GM12892 (cell line): ENCODE data around the gene ZDHHC24. TPM values are rescaled to one million over a fixed set of nuclear protein-coding genes. Genes with fewer than 3 reads are reported as not detected.
A peak's percentile ranks its signal among the peaks of the same experiment; 100 is the strongest.
"Not testable (repeated sequence)": the region's sequence is repeated elsewhere in the genome, so short reads cannot be mapped to it uniquely, and the experiment has no call there.

Experiments
- DNase-seq: peaks from one replicate; pipeline ENCODE4 v3.0.0; 2011; ENCODE audit not compliant: insufficient read length
- FAIRE-seq: peaks from 2 replicates; lab custom pipeline; 2011; peaks lifted over from hg19 to GRCh38; lab: Jason Lieb, UNC
- POLR2A ChIP-seq: IDR thresholded peaks from 2 replicates; pipeline ENCODE4 v1.6.1; 2011; ENCODE audit warnings: low read depth, low read length, control low read depth
- POLR2AphosphoS5 ChIP-seq: IDR thresholded peaks from 2 replicates; pipeline ENCODE4 v1.6.1; 2011; ENCODE audit warnings: low read depth, low read length, control low read depth
- TAF1 ChIP-seq: IDR thresholded peaks from 2 replicates; pipeline ENCODE4 v1.6.1; 2011; ENCODE audit warnings: low read depth, mild to moderate bottlenecking, control low read depth, low read length, borderline replicate concordance
- polyA plus RNA-seq: library from polyadenylated mRNA; unstranded; fragments of >200 nt; gene quantifications from one replicate; pipeline ENCODE4 v1.2.1, GENCODE V29; 2012; ENCODE audit warnings: missing spikeins, inconsistent platforms; ENCODE audit not compliant: missing spikeins

The ZDHHC24 gene, protein sequence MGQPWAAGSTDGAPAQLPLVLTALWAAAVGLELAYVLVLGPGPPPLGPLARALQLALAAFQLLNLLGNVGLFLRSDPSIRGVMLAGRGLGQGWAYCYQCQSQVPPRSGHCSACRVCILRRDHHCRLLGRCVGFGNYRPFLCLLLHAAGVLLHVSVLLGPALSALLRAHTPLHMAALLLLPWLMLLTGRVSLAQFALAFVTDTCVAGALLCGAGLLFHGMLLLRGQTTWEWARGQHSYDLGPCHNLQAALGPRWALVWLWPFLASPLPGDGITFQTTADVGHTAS
- 3.2 TPM for polyA plus RNA-seq

DNA sequence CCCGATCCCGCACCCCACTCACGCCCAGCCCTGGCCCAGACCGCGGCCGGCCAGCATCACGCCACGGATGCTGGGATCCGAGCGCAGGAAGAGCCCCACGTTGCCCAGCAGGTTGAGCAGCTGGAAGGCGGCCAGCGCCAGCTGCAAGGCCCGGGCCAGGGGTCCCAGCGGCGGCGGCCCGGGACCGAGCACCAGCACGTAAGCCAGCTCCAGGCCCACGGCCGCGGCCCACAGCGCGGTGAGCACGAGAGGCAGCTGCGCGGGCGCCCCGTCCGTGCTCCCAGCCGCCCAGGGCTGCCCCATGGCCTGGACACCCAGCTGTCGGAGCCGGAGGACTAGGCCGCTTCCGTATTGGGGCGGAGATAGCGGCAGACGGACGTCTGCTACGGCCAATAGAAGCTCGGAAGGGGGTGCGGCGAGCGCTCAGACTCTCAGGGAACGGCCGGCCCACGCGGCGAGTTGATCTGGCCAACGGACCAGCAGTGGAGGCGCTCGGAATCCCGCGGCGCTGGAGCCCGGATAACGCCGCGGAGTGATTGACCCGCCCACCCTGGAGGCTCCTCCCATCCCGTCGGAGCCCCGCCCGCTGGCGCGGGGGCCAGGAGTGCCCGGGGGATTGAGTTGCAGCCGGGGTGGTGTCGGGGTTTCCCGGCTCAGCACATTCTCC lies at the start of gene ZDHHC24:
Gene ZDHHC24 (minus strand): TSS at position 348 of the 667 bp plus-strand sequence. CDS start 45 bp downstream, at position 303.
- FAIRE-seq, result peak; percentile 99
- DNase-seq, result peak; percentile 96
- TF ChIP-seq POLR2A, result peak; percentile 76
- TF ChIP-seq POLR2AphosphoS5, result peak; percentile 37; the same call in 1 of the 2 replicates
- peak; percentile 33; the same call in 1 of the 2 replicates for TF ChIP-seq TAF1

DNA sequence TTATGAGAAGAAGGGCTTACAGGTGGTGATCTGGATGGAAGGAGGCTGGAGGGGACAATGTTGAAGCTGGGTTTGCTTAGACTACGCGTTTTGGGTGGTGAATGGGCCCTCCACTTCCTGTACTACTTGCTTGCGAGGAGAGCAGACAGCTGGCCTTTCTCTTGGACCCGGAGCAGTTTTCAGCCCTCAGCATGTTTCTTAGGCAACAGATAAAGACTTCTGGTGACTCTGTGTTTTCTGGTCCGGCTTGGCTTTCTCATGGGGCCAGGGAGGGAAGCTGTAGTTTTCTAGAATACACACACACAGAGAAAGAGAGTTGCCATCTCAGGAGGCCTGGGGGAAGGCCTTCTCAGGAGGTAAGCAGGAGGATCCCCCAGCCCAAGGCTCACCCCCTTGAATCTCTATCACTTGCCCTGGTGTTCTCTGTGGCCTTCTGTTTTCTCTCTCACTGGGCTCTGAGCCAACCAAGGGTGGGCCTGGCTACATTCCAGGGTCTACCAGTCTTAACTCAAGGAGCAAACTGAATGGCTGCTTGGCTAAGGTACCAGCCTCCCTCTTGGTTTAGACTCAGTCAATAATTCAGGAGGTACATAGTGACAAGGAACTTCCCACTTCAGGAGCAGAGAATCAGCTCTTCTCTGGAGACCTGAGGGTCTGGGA lies 49.5 kb upstream of the ZDHHC24 start:
- DNase-seq, result no peak
- no peak for FAIRE-seq
- no peak for TF ChIP-seq TAF1
- TF ChIP-seq POLR2A, result no peak
- no peak for TF ChIP-seq POLR2AphosphoS5

DNA sequence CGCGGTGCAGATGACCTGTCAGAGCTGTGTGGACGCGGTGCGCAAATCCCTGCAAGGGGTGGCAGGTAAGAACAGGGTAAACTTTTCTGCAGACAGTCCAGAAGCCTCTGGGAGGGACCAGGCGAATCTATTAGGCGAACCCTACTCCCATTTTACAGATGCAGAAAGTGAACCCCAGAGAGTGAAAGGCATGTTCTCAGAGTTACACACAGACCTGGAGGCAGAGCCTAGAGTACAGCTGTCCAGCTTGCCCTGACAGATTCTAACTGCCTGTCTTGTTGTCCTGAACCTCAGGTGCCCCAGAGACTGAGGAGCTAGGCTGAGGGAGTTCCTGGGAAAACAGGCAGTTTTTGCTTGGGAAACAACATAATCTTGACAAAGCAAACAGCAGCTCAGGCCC lies 47.8 kb upstream of the ZDHHC24 start:
- TF ChIP-seq TAF1 (no peak), POLR2A (no peak), POLR2AphosphoS5 (no peak)
- DNase-seq (no peak), FAIRE-seq (no peak)

DNA sequence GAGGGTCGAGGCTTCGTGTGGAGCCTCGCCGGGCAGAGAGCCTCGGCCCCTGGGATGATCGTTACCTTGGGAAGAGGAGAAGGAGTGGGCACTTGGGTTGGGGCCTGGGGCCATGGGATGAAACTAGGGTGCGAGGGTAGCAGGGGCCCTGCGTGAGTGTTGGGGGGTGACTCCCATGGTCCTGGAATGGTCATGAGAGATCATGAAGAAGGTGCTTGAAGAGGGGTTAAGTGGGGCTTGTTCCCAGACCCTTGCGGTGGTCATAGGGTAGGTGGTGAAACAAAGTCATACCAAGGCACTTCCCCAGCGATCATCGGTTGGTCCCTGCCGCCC lies 47.4 kb upstream of the ZDHHC24 start:
- FAIRE-seq, result no peak

DNA sequence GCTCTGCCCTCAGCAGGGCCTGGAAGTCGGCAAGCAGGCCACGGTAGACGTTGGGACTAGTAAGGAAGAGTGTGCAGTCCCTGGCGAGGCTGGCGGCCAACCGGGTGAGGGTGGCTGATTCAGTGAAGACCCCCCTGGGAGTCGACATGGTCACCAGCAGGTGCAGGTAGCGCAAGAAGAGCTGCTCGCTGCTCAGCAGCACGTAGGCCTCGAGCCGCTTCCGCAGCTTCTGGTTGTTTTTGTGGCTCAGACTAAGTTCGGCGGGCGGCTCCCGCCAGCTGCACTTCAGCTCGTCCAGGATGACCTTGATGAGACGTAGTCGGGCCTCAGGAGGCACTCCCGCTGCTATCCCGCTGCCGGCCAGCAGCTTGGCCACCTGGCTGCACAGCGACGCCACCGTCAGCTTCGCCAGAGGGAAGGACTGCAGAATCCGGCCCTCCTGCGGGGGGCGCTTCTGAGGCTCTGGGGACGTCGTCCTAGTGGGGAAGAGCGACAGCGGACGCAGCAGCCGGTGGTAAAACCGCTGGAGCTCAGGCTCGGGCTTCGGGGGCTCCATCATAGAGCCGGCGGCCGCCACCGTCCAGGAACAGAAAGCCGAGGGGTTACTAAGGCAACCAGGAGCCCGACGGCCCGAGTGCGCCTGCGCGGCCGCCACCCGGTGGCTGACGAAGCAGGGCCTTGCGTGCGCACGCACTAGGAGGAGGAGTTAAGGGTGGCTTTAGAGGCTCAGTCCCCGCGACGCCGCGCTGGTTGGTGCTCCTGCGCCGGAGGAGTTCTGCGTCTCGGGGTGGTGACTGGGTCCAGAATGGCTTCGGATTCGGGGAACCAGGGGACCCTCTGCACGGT lies 46.8 kb upstream of the ZDHHC24 start, which contains the start of the genes CCDC87 and CCS:
Gene CCDC87 (minus strand): TSS at position 607 of the 846 bp plus-strand sequence. CDS start 48 bp downstream, at position 559.
Gene CCS (plus strand): TSS at position 729 of the 846 bp plus-strand sequence. CDS start 77 bp downstream, at position 806.
- DNase-seq (peak; percentile 100), FAIRE-seq (peak; percentile 99)
- TF ChIP-seq POLR2A, result peak; percentile 97
- TF ChIP-seq TAF1, result peak; percentile 27; the same call in 1 of the 2 replicates
- peak; percentile 96 for TF ChIP-seq POLR2AphosphoS5

More for the DNA sequence above, 47.4 kb upstream of the ZDHHC24 start:
- TF ChIP-seq POLR2A, result no peak
- no peak for TF ChIP-seq POLR2AphosphoS5
- TF ChIP-seq TAF1, result no peak
- no peak for DNase-seq

DNA sequence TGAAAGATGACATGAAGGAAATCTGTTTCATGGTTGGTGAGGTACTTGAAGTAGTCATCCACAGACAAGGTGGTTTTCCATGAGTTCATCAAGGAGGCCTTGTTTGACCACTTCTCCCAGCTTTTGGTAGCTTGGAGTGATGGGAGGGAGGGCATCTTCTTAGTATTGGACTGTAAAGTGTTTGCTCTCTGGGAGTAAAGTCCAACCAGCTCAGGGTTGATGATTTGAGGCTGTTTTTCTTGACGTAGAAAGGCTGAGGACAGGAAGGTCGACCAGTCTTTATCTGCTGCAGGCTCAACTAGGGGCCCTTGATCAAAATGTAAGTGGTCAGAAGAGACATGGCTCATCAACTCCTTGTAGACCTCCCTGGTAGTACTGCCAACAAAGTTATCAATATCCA lies 45.3 kb upstream of the ZDHHC24 start:
- no peak for FAIRE-seq
- TF ChIP-seq TAF1 (no peak), POLR2A (no peak), POLR2AphosphoS5 (no peak)
- no peak for DNase-seq

DNA sequence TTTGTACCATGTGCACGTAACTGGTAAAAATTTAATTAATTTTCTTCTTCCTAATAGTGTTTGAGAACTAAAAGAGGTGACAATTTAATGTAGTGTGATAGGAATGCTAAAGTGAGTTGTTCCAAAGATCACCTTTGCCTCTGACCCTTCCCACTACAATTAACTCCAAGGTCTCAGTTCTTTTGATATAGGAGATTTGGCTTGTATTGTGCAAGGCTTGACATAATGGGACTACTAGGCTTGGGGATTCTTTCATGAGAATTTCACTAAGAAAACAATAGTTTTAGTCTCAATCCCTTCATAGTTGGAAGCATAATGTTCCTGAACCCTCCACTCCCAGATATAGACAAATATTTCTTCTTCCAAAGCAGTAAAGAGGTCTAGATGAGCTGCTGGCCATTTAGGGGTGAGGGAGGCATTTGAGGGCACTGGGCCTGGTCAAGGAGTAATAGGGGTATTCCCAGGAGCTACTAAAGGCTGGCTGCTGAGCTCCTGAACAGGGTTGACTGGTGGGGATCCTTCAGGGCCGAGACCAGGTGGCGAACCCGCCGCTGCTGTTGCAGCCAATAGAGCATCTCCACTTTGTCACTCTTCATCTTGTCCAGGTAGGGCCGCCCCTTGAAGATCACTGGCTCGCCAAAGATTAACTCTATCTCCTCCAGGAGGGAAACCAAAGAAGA lies 44.3 kb upstream of the ZDHHC24 start:
- FAIRE-seq, result no peak
- TF ChIP-seq POLR2AphosphoS5 (no peak), TAF1 (no peak), POLR2A (no peak)
- no peak for DNase-seq

DNA sequence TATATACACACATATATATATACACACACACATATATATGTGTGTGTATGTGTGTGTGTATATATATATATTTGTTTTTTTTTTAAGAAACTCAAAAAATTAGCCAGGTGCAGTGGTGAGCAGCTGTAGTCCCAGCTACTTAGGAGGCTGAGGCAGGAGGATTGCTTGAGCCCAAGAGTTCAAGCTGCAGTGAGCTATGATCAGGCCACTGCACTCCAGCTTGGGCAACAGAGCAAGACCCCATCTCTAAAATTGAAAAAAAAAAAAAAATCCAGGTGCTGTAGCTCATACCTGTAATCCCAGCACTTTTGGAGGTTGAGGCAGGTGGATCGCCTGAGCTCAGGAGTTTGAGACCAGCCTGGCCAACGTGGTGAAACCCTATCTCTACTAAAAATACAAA lies 43.5 kb upstream of the ZDHHC24 start:
- DNase-seq, FAIRE-seq: not testable (repeated sequence)

DNA sequence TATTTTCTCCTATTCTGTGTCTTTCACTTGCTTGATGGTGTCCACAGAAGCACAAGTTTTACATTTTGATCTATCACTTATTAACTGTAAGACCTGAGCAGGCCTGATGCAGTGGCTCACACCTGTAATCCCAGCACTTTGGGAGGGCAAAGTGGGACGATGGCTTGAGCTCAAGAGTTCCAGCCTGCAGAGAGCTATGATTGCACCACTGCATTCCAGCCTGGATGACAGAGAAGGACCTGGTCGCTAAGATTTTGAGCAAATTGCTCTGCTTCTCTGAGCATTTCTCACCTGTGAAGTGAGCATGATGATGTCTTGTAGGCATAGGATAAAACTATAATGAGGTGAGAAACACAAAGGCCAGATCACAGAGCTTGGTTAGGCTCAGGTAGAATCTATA lies 40.3 kb upstream of the ZDHHC24 start:
- FAIRE-seq (no peak), DNase-seq (no peak)
- TF ChIP-seq TAF1 (no peak), POLR2A (no peak), POLR2AphosphoS5 (no peak)

DNA sequence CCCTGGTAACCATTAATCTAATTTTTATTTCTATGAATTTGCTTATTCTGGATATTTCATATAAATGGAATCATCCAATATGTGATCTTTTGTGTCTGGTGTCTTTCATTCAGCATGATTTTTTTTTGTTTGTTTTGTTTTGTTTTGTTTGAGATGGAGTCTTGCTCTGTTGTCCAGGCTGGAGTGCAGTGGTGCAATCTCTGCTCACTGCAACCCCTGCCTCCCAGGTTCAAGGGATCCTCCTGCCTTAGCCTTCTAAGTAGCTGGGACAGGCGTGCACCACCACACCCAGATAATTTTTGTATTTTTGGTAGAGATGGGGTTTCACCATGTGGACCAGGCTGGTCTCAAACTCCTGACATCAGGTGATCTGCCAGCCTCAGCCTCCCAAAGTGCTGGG lies 39.6 kb upstream of the ZDHHC24 start:
- FAIRE-seq, result not testable (repeated sequence)

DNA sequence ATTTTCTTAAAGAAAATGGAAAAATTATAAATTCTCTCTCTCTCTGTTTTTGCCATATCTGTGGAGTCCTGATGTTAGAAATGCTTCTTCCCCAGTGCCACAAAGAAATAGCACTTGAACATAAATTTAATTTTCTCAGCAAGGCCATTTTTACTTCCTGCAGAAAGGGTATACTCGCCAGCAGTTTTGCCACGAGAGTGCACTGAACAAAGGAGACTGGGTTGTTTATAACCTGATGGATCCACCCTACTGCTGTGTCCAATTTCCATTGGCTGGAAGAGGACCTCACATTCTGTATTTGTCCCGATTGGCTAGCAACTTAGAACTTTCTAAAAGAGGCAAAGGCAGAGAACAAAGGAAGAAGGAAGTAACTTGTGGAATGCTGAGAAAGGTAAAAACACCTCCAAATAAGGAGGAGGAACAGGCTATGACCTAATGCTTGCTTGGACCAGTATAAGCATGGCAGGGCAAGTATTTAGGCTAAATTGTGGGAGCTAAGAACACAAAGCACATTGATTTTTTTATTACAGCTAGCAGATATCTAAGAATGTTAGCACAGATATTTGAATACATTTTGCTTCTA lies 36.8 kb upstream of the ZDHHC24 start:
- not testable (repeated sequence) for FAIRE-seq, DNase-seq

More for the DNA sequence above, 39.6 kb upstream of the ZDHHC24 start:
- not testable (repeated sequence) for DNase-seq
